Vagina (tissue), 2 donors: ENCODE data around the gene AP5B1. TPM values are rescaled to one million over a fixed set of nuclear protein-coding genes. Genes with fewer than 3 reads are reported as not detected.
"Not testable (repeated sequence)": the region's sequence is repeated elsewhere in the genome, so short reads cannot be mapped to it uniquely, and the experiment has no call there.

Experiments
- DNase-seq, 2 donors: peaks; one replicate each; pipeline ENCODE4 v3.0.0-alpha.2; 2017; ENCODE audit errors: extremely low spot score in 2 of 2
- H3K27ac ChIP-seq: fragments of 200-600 bp; sonication (generic); one replicate; pipeline ENCODE4 v1.5.1; 2019
- H3K27me3 ChIP-seq: fragments of 200-600 bp; sonication (generic); one replicate; pipeline ENCODE4 v1.5.1; 2019
- H3K36me3 ChIP-seq, 2 donors: fragments of 200-600 bp; sonication (generic); one replicate each; pipeline ENCODE4 v1.5.1; 2017 to 2019
- H3K4me1 ChIP-seq: fragments of 200-600 bp; sonication (generic); one replicate; pipeline ENCODE4 v1.5.1; 2019
- H3K4me3 ChIP-seq, 2 donors: fragments of 200-600 bp; sonication (generic); 1 replicate in 1 of 2; 2 replicates in 1 of 2; pipeline ENCODE4 v1.5.1; 2016 to 2019
- H3K9me3 ChIP-seq: fragments of 200-600 bp; sonication (generic); one replicate; pipeline ENCODE4 v1.5.1; 2019
- POLR2A ChIP-seq, 2 donors: fragments of 450-650 bp; IDR thresholded peaks; one replicate each; pipeline ENCODE4 v1.6.1; 2017; ENCODE audit warnings: antibody characterized with exemption in 2 of 2, mild to moderate bottlenecking in 2 of 2, moderate library complexity in 2 of 2
- POLR2AphosphoS5 ChIP-seq, 2 donors: sonication (generic); formaldehyde crosslinking; IDR thresholded peaks; one replicate each; pipeline ENCODE4 v1.9.0; 2017; ENCODE audit warnings: antibody characterized with exemption in 2 of 2, mild to moderate bottlenecking in 2 of 2, low read depth in 1 of 2; ENCODE audit not compliant: insufficient read depth in 1 of 2
- intact Hi-C: fragments of 100-400 bp; cut with DNase I; formaldehyde crosslinking; loops from one replicate; pipeline ENCODE4 v1.15.1; 2023
- total RNA-seq: library from RNA; depleted of rRNA; stranded (reverse); fragments of >200 nt; gene quantifications from one replicate; pipeline ENCODE4 v1.2.3, GENCODE V29; 2016
- TF ChIP-seq, protein P1 (sequence below), 3 experiments: fragments of 450-650 bp in 2 of 3; fragments of 200-600 bp in 1 of 3; sonication (generic) in 1 of 3; IDR thresholded peaks; one replicate each; pipeline ENCODE4 v1.5.1; 2017 to 2019; ENCODE audit warnings: antibody characterized with exemption in 3 of 3, mild to moderate bottlenecking in 2 of 3, moderate library complexity in 2 of 3

Gene AP5B1
- total RNA-seq, 1 donor from 2014 or later = 16.5 TPM

- Histone ChIP-seq H3K9me3 (no peaks in the 10 kb centered on the region), H3K4me1 (no peaks in the 10 kb centered on the region), H3K36me3 (no peaks in the 10 kb centered on the region), H3K4me3 (no peak overlapping the region), H3K27ac (no peak overlapping the region), H3K27me3 (no peaks in the 10 kb centered on the region)
- no peak for DNase-seq
- TF ChIP-seq POLR2A (IDR thresholded peaks at IDR 0.05) (no peak), POLR2AphosphoS5 (IDR thresholded peaks at IDR 0.05; ENCODE audit: insufficient read depth in 1 of 2, low read depth in 1 of 2) (no peak)
- TF ChIP-seq, protein P1, sequence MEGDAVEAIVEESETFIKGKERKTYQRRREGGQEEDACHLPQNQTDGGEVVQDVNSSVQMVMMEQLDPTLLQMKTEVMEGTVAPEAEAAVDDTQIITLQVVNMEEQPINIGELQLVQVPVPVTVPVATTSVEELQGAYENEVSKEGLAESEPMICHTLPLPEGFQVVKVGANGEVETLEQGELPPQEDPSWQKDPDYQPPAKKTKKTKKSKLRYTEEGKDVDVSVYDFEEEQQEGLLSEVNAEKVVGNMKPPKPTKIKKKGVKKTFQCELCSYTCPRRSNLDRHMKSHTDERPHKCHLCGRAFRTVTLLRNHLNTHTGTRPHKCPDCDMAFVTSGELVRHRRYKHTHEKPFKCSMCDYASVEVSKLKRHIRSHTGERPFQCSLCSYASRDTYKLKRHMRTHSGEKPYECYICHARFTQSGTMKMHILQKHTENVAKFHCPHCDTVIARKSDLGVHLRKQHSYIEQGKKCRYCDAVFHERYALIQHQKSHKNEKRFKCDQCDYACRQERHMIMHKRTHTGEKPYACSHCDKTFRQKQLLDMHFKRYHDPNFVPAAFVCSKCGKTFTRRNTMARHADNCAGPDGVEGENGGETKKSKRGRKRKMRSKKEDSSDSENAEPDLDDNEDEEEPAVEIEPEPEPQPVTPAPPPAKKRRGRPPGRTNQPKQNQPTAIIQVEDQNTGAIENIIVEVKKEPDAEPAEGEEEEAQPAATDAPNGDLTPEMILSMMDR (IDR thresholded peaks at IDR 0.05) = no peak
- intact Hi-C loops = no loop called here
Measured at GRCh38 chr11:65743681-65744025, 37.1 kb downstream of the AP5B1 start.

GRCh38 chr11:65742353-65742752 lies 38.4 kb downstream of the AP5B1 start:
- no peaks in the 10 kb centered on the region for H3K36me3 ChIP-seq
- no peaks in the 10 kb centered on the region for H3K27me3 ChIP-seq
- H3K27ac ChIP-seq = no peak overlapping the region
- no peak for TF ChIP-seq POLR2A (IDR thresholded peaks at IDR 0.05)
- TF ChIP-seq, protein P1 (IDR thresholded peaks at IDR 0.05) = no peak
- no peak for TF ChIP-seq POLR2AphosphoS5 (IDR thresholded peaks at IDR 0.05; ENCODE audit: insufficient read depth in 1 of 2, low read depth in 1 of 2)
- no peak for DNase-seq
- no peaks in the 10 kb centered on the region for H3K9me3 ChIP-seq
- intact Hi-C loops = no loop called here
- H3K4me1 ChIP-seq = no peaks in the 10 kb centered on the region
- H3K4me3 ChIP-seq = no peak overlapping the region

DNA sequence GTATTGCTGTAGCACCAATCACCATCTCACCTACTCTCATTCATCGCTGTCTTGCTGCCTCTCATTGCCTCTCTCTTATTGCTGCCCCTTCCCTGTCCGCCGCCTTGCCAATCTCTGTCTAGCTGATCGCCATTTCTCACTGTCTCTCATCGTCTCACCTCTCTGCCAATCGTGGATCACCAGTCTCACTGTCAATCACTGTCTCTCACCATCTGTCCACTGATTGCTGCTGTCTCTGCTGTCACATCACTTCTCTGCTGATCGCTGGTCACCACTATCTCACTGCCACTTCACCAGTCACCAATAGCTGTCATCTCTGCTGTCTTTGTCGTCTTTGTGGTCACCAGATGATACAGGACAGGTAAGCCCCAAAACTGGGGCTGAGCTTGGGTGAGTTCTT lies 39.6 kb downstream of the AP5B1 start:
- intact Hi-C loops = no loop called here
- no peaks in the 10 kb centered on the region for H3K9me3 ChIP-seq
- H3K4me3 ChIP-seq = no peak overlapping the region
- no peaks in the 10 kb centered on the region for H3K36me3 ChIP-seq
- no peak overlapping the region for H3K27ac ChIP-seq
- no peak for DNase-seq
- TF ChIP-seq, protein P1 (IDR thresholded peaks at IDR 0.05) = no peak
- TF ChIP-seq POLR2AphosphoS5 (IDR thresholded peaks at IDR 0.05; ENCODE audit: insufficient read depth in 1 of 2, low read depth in 1 of 2) = no peak
- no peak for TF ChIP-seq POLR2A (IDR thresholded peaks at IDR 0.05)
- H3K27me3 ChIP-seq = no peaks in the 10 kb centered on the region
- H3K4me1 ChIP-seq = no peaks in the 10 kb centered on the region

- no peaks in the 10 kb centered on the region for H3K4me1 ChIP-seq
- H3K4me3 ChIP-seq = no peak overlapping the region
- no peaks in the 10 kb centered on the region for H3K27me3 ChIP-seq
- intact Hi-C loops = no loop called here
- H3K27ac ChIP-seq = no peak overlapping the region
- DNase-seq = no peak
- H3K36me3 ChIP-seq = no peaks in the 10 kb centered on the region
- H3K9me3 ChIP-seq = no peaks in the 10 kb centered on the region
- no peak for TF ChIP-seq POLR2AphosphoS5 (IDR thresholded peaks at IDR 0.05; ENCODE audit: insufficient read depth in 1 of 2, low read depth in 1 of 2)
- no peak for TF ChIP-seq POLR2A (IDR thresholded peaks at IDR 0.05)
- TF ChIP-seq, protein P1 (IDR thresholded peaks at IDR 0.05) = no peak
Measured at GRCh38 chr11:65739022-65739421, 41.8 kb downstream of the AP5B1 start.

DNA sequence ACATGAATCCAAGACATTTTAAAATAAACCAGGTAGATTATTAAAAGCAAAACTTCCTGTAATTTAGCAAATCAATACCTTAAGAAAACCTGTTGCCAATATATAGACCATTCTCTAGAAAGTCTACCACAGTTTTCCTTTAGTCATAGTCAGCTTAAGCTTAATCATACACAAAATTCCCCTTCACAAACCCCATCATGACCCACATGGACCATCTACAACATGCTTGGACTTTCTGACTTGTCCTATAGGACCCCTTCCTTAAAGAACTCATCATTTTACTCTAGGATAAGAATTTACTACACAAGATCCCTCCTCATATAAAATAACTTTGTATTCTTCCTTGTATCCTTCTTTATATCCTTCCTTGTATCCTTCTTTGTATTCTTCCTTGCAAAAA lies 44.0 kb downstream of the AP5B1 start:
- no peaks in the 10 kb centered on the region for H3K27me3 ChIP-seq
- no peaks in the 10 kb centered on the region for H3K4me1 ChIP-seq
- H3K36me3 ChIP-seq = no peaks in the 10 kb centered on the region
- no peak overlapping the region for H3K4me3 ChIP-seq
- TF ChIP-seq POLR2A (IDR thresholded peaks at IDR 0.05) = no peak
- TF ChIP-seq POLR2AphosphoS5 (IDR thresholded peaks at IDR 0.05; ENCODE audit: insufficient read depth in 1 of 2, low read depth in 1 of 2) = no peak
- TF ChIP-seq, protein P1 (IDR thresholded peaks at IDR 0.05) = no peak
- no peak overlapping the region for H3K27ac ChIP-seq
- intact Hi-C loops = no loop called here
- DNase-seq = no peak
- H3K9me3 ChIP-seq = no peaks in the 10 kb centered on the region

DNA sequence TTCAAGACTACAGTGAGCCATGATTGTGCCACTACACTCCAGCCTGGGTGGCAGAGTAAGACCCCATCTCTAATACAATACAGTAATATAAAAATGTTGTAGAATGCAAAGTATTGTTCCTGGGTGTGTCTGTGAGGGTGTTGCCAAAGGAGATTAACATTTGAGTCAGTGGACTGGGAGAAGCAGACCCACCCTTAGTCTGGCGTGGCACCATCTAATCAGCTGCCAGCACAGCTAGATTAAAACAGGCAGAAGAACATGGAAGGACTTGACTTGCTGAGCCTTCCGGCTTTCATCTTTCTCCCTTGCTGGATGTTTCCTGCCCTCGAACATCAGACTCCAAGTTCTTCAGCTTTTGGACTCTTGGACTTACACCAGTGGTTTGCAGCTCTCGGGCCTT lies 45.7 kb downstream of the AP5B1 start:
- intact Hi-C loops, H3K36me3 ChIP-seq, H3K27ac ChIP-seq, H3K4me3 ChIP-seq, H3K27me3 ChIP-seq, DNase-seq, H3K4me1 ChIP-seq, H3K9me3 ChIP-seq: not testable (repeated sequence)
